Chondrocyte (in vitro differentiated cells): ENCODE data around the gene VCAN. TPM values are rescaled to one million over a fixed set of nuclear protein-coding genes. Genes with fewer than 3 reads are reported as not detected.

ENCODE experiments used
- DNase-seq: peaks from one replicate; pipeline ENCODE4 v3.0.0; 2021; ENCODE audit warnings: mixed read lengths, low spot score
- H3K27ac Mint-ChIP-seq: one replicate; pipeline ENCODE4 v1.8.0; 2021; ENCODE audit warnings: mild to moderate bottlenecking, moderate library complexity, mixed read lengths; ENCODE audit not compliant: unreplicated experiment
- H3K27me3 Mint-ChIP-seq: 2 replicates; pipeline ENCODE4 v1.8.0; 2021; ENCODE audit warnings: low read depth, mixed read lengths
- H3K36me3 Mint-ChIP-seq: 2 replicates; pipeline ENCODE4 v1.8.0; 2021; ENCODE audit warnings: low read depth, mixed read lengths
- H3K4me1 Mint-ChIP-seq: 2 replicates; pipeline ENCODE4 v1.8.0; 2021; ENCODE audit warnings: low read depth, mild to moderate bottlenecking, mixed read lengths
- H3K4me3 Mint-ChIP-seq: one replicate; pipeline ENCODE4 v1.8.0; 2021; ENCODE audit warnings: mild to moderate bottlenecking, moderate library complexity, mixed read lengths; ENCODE audit not compliant: unreplicated experiment
- H3K9me3 Mint-ChIP-seq: 2 replicates; pipeline ENCODE4 v1.8.0; 2021; ENCODE audit warnings: low read depth, mixed read lengths
- total RNA-seq: library from RNA; stranded (reverse); gene quantifications from 3 replicates; pipeline ENCODE4 v1.2.1, GENCODE V29; 2021
- TF ChIP-seq, protein P1 (sequence below): fragments of 200-600 bp; sonication (generic); IDR thresholded peaks from 2 replicates; pipeline ENCODE4 v1.5.0; 2021; ENCODE audit warnings: antibody characterized with exemption, mild to moderate bottlenecking, moderate library complexity

Gene VCAN
- total RNA-seq, 1 donor from 2014 or later, result 710 TPM

DNA sequence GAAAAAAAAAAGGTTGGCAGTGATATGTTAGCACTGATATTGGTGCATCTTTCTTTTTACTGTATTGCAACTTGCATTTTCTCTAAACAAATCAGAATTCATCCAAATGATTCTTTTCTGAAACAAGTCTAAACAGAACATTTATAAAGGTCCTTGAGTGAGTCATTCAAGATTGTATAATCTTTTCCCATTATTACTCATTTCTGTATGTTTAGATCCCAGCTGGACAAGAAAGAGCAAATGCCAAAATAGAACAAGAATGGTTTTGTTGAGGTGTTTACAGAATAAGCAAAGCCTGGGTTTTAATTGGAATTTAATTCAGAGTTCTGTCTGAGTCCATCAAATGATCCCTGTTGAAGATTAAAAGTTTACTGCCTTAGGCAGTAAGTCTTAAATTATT is 112.3 kb downstream of the VCAN start:
- H3K27ac Mint-ChIP-seq, result no peak overlapping the region
- H3K27me3 Mint-ChIP-seq, result no peaks in the 10 kb centered on the region
- TF ChIP-seq, protein P1, sequence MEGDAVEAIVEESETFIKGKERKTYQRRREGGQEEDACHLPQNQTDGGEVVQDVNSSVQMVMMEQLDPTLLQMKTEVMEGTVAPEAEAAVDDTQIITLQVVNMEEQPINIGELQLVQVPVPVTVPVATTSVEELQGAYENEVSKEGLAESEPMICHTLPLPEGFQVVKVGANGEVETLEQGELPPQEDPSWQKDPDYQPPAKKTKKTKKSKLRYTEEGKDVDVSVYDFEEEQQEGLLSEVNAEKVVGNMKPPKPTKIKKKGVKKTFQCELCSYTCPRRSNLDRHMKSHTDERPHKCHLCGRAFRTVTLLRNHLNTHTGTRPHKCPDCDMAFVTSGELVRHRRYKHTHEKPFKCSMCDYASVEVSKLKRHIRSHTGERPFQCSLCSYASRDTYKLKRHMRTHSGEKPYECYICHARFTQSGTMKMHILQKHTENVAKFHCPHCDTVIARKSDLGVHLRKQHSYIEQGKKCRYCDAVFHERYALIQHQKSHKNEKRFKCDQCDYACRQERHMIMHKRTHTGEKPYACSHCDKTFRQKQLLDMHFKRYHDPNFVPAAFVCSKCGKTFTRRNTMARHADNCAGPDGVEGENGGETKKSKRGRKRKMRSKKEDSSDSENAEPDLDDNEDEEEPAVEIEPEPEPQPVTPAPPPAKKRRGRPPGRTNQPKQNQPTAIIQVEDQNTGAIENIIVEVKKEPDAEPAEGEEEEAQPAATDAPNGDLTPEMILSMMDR, result no peak
- peaks cover 18% of the 10 kb centered on the region for H3K36me3 Mint-ChIP-seq
- H3K4me1 Mint-ChIP-seq, result peaks cover 27% of the 10 kb centered on the region
- no peak for DNase-seq
- no peaks in the 10 kb centered on the region for H3K9me3 Mint-ChIP-seq
- H3K4me3 Mint-ChIP-seq, result no peak overlapping the region

GRCh38 chr5:83586874-83587776 is 115.6 kb downstream of the VCAN start:
- no peaks in the 10 kb centered on the region for H3K27me3 Mint-ChIP-seq
- TF ChIP-seq, protein P1, result no peak
- no peaks in the 10 kb centered on the region for H3K9me3 Mint-ChIP-seq
- peaks cover 1% of the 10 kb centered on the region for H3K36me3 Mint-ChIP-seq
- DNase-seq, result no peak
- H3K4me3 Mint-ChIP-seq, result no peak overlapping the region
- peaks cover 27% of the 10 kb centered on the region for H3K4me1 Mint-ChIP-seq
- H3K27ac Mint-ChIP-seq, result no peak overlapping the region

DNA sequence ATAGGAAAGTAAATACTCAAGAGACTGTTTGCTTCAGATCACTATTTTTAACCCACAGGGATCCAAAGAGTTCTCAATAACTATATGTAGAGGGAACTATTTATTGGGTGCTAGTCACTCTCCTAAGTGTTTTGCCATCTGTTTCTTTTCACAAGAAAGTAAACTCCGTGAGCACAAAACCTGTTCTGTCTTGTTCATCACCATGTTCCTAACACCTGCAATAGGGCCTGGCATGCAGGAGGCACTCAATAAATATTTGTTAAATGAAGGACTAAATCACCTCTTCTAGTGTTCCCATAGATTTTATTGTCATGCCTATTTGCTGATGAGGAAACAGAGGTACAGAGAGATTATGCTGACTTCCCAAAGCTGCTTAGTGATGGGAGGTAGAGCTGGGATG is 118.2 kb downstream of the VCAN start:
- peaks cover 11% of the 10 kb centered on the region for H3K4me1 Mint-ChIP-seq
- H3K9me3 Mint-ChIP-seq, result no peaks in the 10 kb centered on the region
- H3K27me3 Mint-ChIP-seq, result no peaks in the 10 kb centered on the region
- DNase-seq, result no peak
- no peak overlapping the region for H3K27ac Mint-ChIP-seq
- no peak overlapping the region for H3K4me3 Mint-ChIP-seq
- no peaks in the 10 kb centered on the region for H3K36me3 Mint-ChIP-seq
- TF ChIP-seq, protein P1, result no peak

DNA sequence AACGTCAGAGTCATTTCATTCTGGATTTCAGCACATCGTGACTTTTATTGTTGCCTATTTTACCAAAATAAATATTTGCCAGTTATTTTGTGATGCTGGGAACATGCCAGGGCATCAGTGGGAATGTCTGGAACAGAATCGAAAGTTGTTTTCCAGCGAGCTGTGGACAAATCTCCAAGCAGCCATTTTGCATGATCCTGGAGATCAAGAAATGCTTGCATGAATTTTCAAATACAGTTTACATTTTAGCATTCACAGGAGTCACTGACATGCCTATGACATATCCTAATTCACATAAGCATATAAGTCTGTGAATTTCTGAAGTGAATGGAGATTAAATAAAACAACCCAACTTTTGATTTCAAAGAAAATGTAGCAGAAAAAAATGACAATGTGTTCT is 119.4 kb downstream of the VCAN start:
- TF ChIP-seq, protein P1, result no peak
- H3K27ac Mint-ChIP-seq, result no peak overlapping the region
- H3K9me3 Mint-ChIP-seq, result no peaks in the 10 kb centered on the region
- peaks cover 8% of the 10 kb centered on the region for H3K4me1 Mint-ChIP-seq
- no peak for DNase-seq
- no peaks in the 10 kb centered on the region for H3K27me3 Mint-ChIP-seq
- no peak overlapping the region for H3K4me3 Mint-ChIP-seq
- H3K36me3 Mint-ChIP-seq, result no peaks in the 10 kb centered on the region

DNA sequence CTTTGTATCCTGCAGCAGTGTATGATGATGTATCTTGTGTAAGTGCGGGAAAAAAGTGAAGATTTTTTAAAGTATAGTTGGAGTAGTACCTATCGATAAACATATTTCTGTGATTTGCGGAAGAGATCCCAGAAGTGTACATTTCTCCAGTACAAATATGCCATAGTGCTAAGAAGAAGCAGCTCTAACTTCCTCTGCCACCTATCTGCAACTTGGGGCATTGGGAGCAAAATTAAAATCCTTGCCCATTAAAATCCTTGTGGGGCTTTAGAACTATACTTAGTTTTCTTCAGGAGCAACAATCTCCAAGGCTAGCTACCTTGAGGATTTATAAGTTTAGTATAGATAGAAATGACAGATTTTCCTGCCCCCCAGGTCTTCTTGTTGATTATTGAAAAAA is 123.7 kb downstream of the VCAN start:
- no peak overlapping the region for H3K4me3 Mint-ChIP-seq
- no peaks in the 10 kb centered on the region for H3K4me1 Mint-ChIP-seq
- TF ChIP-seq, protein P1, result peak; percentile 60
- H3K27me3 Mint-ChIP-seq, result no peaks in the 10 kb centered on the region
- H3K27ac Mint-ChIP-seq, result no peak overlapping the region
- no peak for DNase-seq
- no peaks in the 10 kb centered on the region for H3K9me3 Mint-ChIP-seq
- no peaks in the 10 kb centered on the region for H3K36me3 Mint-ChIP-seq
